Subcutaneous adipose tissue (tissue), 4 donors: ENCODE results near the gene RAI1. TPM values are rescaled to one million over a fixed set of nuclear protein-coding genes. Genes with fewer than 3 reads are reported as not detected.

Source experiments
- total RNA-seq, 4 donors: library from RNA; depleted of rRNA; stranded (reverse); fragments of >200 nt; gene quantifications; one replicate each; pipeline ENCODE4 v1.1.0, GENCODE V29; 2016
- TF ChIP-seq, protein P1 (sequence below): fragments of 450-650 bp; IDR thresholded peaks from one replicate; pipeline ENCODE4 v1.5.1; 2016; ENCODE audit warnings: low read depth, mild to moderate bottlenecking, control low read depth, antibody characterized with exemption, moderate library complexity

The RAI1 gene
- total RNA-seq, 4 donors from 2014 or later: 4.1 to 20.0 (median 7.5) TPM

DNA sequence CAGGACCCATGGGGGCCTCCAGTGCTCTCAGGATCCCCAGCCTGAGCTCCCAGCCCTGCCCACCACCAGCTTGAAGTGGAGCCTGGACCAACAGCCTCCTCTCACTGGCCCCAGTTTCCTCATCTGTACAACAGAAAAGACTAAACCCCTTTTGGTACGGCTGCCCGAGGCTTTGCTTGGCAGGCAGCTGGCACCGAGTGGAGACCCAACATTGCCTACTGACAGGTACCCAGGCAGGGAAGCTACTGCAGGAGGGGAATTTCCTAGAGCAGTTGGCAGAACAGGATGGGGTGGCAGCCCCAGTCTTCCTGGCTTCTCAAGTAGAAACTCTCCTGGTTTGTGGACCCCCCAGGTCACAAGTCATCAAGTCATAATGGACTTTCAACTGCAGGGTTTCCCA lies 141.4 kb downstream of the RAI1 start:
- TF ChIP-seq, protein P1, sequence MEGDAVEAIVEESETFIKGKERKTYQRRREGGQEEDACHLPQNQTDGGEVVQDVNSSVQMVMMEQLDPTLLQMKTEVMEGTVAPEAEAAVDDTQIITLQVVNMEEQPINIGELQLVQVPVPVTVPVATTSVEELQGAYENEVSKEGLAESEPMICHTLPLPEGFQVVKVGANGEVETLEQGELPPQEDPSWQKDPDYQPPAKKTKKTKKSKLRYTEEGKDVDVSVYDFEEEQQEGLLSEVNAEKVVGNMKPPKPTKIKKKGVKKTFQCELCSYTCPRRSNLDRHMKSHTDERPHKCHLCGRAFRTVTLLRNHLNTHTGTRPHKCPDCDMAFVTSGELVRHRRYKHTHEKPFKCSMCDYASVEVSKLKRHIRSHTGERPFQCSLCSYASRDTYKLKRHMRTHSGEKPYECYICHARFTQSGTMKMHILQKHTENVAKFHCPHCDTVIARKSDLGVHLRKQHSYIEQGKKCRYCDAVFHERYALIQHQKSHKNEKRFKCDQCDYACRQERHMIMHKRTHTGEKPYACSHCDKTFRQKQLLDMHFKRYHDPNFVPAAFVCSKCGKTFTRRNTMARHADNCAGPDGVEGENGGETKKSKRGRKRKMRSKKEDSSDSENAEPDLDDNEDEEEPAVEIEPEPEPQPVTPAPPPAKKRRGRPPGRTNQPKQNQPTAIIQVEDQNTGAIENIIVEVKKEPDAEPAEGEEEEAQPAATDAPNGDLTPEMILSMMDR: no peak

DNA sequence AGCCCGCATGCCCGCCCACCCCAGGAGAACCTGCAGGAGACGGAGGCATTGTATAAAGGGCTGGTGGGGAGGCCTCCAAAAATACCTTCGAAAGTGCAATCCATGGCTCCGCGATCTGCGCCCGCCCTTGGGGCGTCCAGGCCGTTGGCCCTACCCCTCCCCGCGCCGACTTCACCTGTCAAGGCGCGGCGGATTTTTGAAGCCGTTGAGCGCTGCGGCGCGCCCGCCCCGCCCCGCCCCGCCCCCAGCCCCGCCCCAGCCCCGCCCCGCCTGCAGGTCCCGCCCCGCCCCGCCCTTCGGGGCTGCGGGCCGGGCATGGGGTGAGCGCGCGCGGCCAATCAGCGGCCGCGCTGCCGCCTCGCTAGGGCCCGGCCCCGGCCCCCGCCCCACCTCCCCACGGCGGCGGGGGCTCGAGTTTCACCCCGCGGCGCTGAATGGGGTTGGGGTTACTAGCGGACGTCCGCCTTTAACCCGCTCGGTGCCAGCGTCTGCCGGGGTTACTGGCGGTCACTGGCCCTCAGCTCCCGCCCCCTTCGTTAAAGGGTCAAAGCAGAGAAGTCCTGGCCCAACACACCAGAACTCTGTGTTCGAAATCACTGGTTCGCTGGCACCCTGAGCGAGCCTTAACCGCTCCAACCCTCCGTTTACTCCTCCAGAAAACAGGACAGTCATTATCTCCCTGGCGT lies 142.3 kb downstream of the RAI1 start:
- TF ChIP-seq, protein P1: no peak

DNA sequence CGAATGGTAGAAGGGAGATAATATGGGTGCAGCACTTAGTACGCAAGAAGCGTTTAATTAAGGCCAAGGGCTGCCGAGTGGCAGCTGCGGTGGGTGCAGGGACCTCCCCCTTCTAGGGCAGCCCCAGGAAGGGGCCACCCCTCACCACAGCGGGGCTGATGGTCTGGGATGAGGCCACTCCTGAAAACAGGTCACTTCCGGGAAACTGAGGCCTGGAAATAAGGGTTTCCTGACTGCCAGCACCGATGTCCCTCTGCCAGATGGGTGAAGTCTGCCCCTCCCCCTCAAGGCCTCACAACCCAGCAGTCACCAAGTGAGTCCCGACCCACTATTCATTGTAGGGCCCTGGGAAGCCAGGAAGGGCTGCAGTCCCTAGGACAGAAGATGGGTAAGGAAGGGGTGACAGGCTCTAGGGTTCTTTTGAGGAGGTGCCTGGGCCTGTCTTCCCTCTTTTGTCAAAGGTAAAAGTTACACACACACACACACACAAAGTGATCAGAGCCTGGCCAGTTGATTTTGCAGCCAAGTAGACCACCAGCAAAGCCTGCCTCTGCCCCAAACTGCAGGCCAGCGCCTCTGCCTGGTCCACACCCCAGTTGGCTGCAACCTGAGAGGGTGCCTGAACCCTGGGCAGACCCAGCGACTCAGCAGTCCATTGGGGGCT lies 143.0 kb downstream of the RAI1 start:
- TF ChIP-seq, protein P1: no peak

DNA sequence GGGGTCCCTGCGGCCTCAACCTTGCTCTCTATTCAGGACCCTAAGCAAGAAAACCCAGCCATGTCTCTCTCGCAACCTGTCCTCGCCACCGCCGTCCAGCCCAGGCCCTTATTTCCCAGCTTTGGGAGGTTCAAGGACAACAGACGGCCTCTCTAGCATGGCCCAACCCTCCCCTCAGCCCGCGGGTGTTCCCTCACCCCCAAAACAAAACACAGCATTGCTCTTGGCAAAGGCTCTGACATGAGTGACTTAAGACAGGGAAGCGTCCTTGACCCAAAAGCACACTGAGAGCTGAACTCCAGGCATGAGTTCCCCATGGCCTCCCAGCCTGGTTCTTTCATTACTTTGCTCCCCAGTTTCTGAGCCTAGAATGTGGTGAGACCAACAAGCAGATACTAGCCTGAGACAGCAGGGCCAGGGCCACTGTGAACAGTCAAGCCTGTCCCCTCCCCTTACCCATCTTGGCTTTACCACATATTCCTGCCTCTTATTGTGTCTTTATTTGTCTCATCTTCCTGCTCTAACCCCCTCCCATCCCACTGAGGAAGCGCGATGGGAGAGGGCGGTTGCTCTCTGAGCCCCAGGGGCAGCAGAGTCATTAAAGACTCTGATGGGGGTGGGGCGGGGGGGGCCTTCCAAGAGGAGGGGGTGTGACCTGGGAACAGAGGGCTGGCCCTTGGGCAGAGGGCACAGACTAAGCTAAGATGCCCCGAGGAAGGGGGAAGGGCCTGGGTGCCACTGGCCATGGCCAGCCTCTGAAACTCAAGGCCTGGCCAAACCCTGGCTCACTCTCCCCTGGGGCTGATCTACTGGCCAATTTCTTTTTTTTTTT lies 143.7 kb downstream of the RAI1 start:
- TF ChIP-seq, protein P1: no peak

DNA sequence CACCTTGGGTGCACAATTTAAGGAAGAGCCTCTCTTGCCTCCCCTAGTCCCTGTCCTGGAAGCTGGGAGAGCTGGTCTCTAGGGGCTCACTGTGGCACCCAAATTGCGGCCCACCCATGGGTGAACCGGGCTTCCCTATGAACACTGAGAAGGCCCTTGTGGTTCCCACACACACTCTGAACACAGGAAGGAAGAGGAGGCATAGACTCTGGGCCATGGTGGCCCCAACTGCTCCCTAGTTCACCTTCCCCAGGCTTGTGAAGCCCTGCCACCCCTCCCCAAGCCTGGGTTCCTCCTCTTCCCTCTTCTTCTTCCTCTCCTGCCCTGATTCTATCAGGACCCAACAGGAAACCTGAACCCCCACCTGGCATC lies 145.1 kb downstream of the RAI1 start:
- TF ChIP-seq, protein P1: no peak

DNA sequence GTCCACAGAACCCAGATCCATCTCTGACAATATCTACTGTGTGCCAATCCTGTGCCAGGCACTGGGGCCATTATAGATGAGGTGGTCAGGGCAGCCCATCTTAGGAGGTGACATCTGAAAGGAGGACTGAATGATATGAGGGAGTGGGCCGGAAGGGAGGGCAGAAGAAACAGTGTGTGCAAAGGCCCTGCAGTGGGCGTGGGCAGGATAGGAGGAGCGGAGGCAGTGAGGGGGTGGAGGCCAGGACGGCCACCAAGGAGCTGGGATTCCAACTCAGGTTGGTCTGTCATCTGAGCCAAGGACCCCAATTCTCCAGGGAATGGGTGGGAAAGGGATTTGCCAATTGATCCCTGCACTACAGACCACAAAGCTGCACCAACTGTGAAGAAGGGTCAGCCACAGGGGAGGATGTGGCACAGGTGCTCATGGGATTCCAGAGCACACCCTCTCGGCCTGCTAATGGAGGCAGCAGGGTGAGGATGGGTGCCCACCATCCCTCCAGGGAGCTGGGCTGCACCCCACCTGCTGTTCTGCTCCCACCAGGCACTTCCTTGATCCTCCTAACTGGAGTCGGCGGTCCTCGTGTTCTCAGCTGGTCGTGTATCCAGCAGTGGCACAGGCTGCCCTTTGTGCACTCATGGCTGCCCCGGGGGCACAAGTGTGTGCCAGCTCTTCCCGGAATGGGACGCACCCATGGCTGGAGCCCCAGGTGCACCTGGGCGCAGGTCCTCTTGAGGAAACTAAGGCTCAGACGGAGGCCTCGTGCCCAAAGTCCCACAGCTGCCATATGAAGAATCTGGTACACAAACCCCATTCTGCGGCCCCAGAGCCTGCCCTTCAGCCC lies 145.9 kb downstream of the RAI1 start:
- TF ChIP-seq, protein P1: no peak
